ENCODE data around the gene PTPRN2.
"Not testable (repeated sequence)": the region's sequence is repeated elsewhere in the genome, so short reads cannot be mapped to it uniquely, and the experiment has no call there.

Gene PTPRN2

GRCh38 chr7:157707983-157708918 is 879.4 kb downstream of the PTPRN2 start:
- Histone ChIP-seq H3K27me3 (ENCODE audit: control insufficient read depth in 1 of 2, insufficient read depth in 2 of 2, low read length in 2 of 2) (no peaks in the 10 kb centered on the region), H3K9ac (ENCODE audit: low read length) (no peak overlapping the region)

GRCh38 chr7:157704365-157704764 is 883.3 kb downstream of the PTPRN2 start:
- no peaks in the 10 kb centered on the region for H3K27me3 ChIP-seq (ENCODE audit: control insufficient read depth in 1 of 2, insufficient read depth in 2 of 2, low read length in 2 of 2)
- H3K4me3 ChIP-seq (ENCODE audit: low read depth in 1 of 2, low read length in 2 of 2), result no peak overlapping the region
- H3K4me1 ChIP-seq (ENCODE audit: insufficient read depth, low read length), result no peaks in the 10 kb centered on the region
- H3K36me3 ChIP-seq (ENCODE audit: insufficient read depth, low read length), result no peaks in the 10 kb centered on the region
- no peaks in the 10 kb centered on the region for H3K9me3 ChIP-seq (ENCODE audit: low read length)
- H3K9ac ChIP-seq (ENCODE audit: low read length), result no peak overlapping the region
- no peak overlapping the region for H3K27ac ChIP-seq (ENCODE audit: low read depth, low read length)

More at GRCh38 chr7:157707983-157708918, 879.4 kb downstream of the PTPRN2 start:
- Histone ChIP-seq H3K27ac (ENCODE audit: low read depth, low read length) (no peak overlapping the region), H3K9me3 (ENCODE audit: low read length) (no peaks in the 10 kb centered on the region), H3K4me3 (ENCODE audit: low read depth in 1 of 2, low read length in 2 of 2) (no peak overlapping the region), H3K36me3 (ENCODE audit: insufficient read depth, low read length) (no peaks in the 10 kb centered on the region), H3K4me1 (ENCODE audit: insufficient read depth, low read length) (no peaks in the 10 kb centered on the region)

GRCh38 chr7:157703534-157704195 is 884.0 kb downstream of the PTPRN2 start:
- no peak overlapping the region for H3K4me3 ChIP-seq (ENCODE audit: low read depth in 1 of 2, low read length in 2 of 2)
- H3K27me3 ChIP-seq (ENCODE audit: control insufficient read depth in 1 of 2, insufficient read depth in 2 of 2, low read length in 2 of 2), result no peaks in the 10 kb centered on the region
- no peak overlapping the region for H3K9ac ChIP-seq (ENCODE audit: low read length)
- no peak overlapping the region for H3K27ac ChIP-seq (ENCODE audit: low read depth, low read length)
- H3K36me3 ChIP-seq (ENCODE audit: insufficient read depth, low read length), result no peaks in the 10 kb centered on the region
- H3K4me1 ChIP-seq (ENCODE audit: insufficient read depth, low read length), result no peaks in the 10 kb centered on the region
- H3K9me3 ChIP-seq (ENCODE audit: low read length), result no peaks in the 10 kb centered on the region

GRCh38 chr7:157703131-157703530 is 884.5 kb downstream of the PTPRN2 start:
- Histone ChIP-seq H3K4me1 (ENCODE audit: insufficient read depth, low read length) (no peaks in the 10 kb centered on the region), H3K36me3 (ENCODE audit: insufficient read depth, low read length) (no peaks in the 10 kb centered on the region), H3K9ac (ENCODE audit: low read length) (no peak overlapping the region), H3K27ac (ENCODE audit: low read depth, low read length) (no peak overlapping the region), H3K4me3 (ENCODE audit: low read depth in 1 of 2, low read length in 2 of 2) (no peak overlapping the region), H3K27me3 (ENCODE audit: control insufficient read depth in 1 of 2, insufficient read depth in 2 of 2, low read length in 2 of 2) (no peaks in the 10 kb centered on the region), H3K9me3 (ENCODE audit: low read length) (no peaks in the 10 kb centered on the region)

- H3K27me3 ChIP-seq (ENCODE audit: control insufficient read depth in 1 of 2, insufficient read depth in 2 of 2, low read length in 2 of 2), result no peaks in the 10 kb centered on the region
- no peak overlapping the region for H3K27ac ChIP-seq (ENCODE audit: low read depth, low read length)
- H3K36me3 ChIP-seq (ENCODE audit: insufficient read depth, low read length), result no peaks in the 10 kb centered on the region
- H3K4me1 ChIP-seq (ENCODE audit: insufficient read depth, low read length), result no peaks in the 10 kb centered on the region
- H3K9me3 ChIP-seq (ENCODE audit: low read length), result no peaks in the 10 kb centered on the region
- no peak overlapping the region for H3K9ac ChIP-seq (ENCODE audit: low read length)
- no peak overlapping the region for H3K4me3 ChIP-seq (ENCODE audit: low read depth in 1 of 2, low read length in 2 of 2)
These were observed 885.2 kb downstream of the PTPRN2 start for GRCh38 chr7:157702311-157703023.

GRCh38 chr7:157701395-157702180 is 886.0 kb downstream of the PTPRN2 start:
- not testable (repeated sequence) for H3K27me3 ChIP-seq (ENCODE audit: control insufficient read depth in 1 of 2, insufficient read depth in 2 of 2, low read length in 2 of 2); H3K27ac ChIP-seq (ENCODE audit: low read depth, low read length); H3K4me1 ChIP-seq (ENCODE audit: insufficient read depth, low read length); H3K4me3 ChIP-seq (ENCODE audit: low read depth in 1 of 2, low read length in 2 of 2); H3K36me3 ChIP-seq (ENCODE audit: insufficient read depth, low read length); H3K9ac ChIP-seq (ENCODE audit: low read length); H3K9me3 ChIP-seq (ENCODE audit: low read length)

- Histone ChIP-seq H3K36me3 (ENCODE audit: insufficient read depth, low read length) (no peaks in the 10 kb centered on the region), H3K27ac (ENCODE audit: low read depth, low read length) (no peak overlapping the region), H3K4me3 (ENCODE audit: low read depth in 1 of 2, low read length in 2 of 2) (no peak overlapping the region), H3K9me3 (ENCODE audit: low read length) (no peaks in the 10 kb centered on the region), H3K9ac (ENCODE audit: low read length) (no peak overlapping the region), H3K4me1 (ENCODE audit: insufficient read depth, low read length) (no peaks in the 10 kb centered on the region), H3K27me3 (ENCODE audit: control insufficient read depth in 1 of 2, insufficient read depth in 2 of 2, low read length in 2 of 2) (no peaks in the 10 kb centered on the region)
These were observed 887.2 kb downstream of the PTPRN2 start for GRCh38 chr7:157700231-157701005.

- no peaks in the 10 kb centered on the region for H3K27me3 ChIP-seq (ENCODE audit: control insufficient read depth in 1 of 2, insufficient read depth in 2 of 2, low read length in 2 of 2)
These were observed 888.1 kb downstream of the PTPRN2 start for GRCh38 chr7:157699357-157700013.

GRCh38 chr7:157697287-157697686 is 890.3 kb downstream of the PTPRN2 start:
- not testable (repeated sequence) for H3K4me1 ChIP-seq (ENCODE audit: insufficient read depth, low read length); H3K27ac ChIP-seq (ENCODE audit: low read depth, low read length); H3K9me3 ChIP-seq (ENCODE audit: low read length); H3K9ac ChIP-seq (ENCODE audit: low read length); H3K36me3 ChIP-seq (ENCODE audit: insufficient read depth, low read length); H3K4me3 ChIP-seq (ENCODE audit: low read depth in 1 of 2, low read length in 2 of 2)
- peaks cover 0 to 11% of the 10 kb centered on the region in 2 donors for H3K27me3 ChIP-seq (ENCODE audit: control insufficient read depth in 1 of 2, insufficient read depth in 2 of 2, low read length in 2 of 2)

More at GRCh38 chr7:157699357-157700013, 888.1 kb downstream of the PTPRN2 start:
- no peaks in the 10 kb centered on the region for H3K9me3 ChIP-seq (ENCODE audit: low read length)
- no peaks in the 10 kb centered on the region for H3K36me3 ChIP-seq (ENCODE audit: insufficient read depth, low read length)
- no peaks in the 10 kb centered on the region for H3K4me1 ChIP-seq (ENCODE audit: insufficient read depth, low read length)
- no peak overlapping the region for H3K9ac ChIP-seq (ENCODE audit: low read length)
- H3K4me3 ChIP-seq (ENCODE audit: low read depth in 1 of 2, low read length in 2 of 2), result no peak overlapping the region
- no peak overlapping the region for H3K27ac ChIP-seq (ENCODE audit: low read depth, low read length)

- H3K4me1 ChIP-seq (ENCODE audit: insufficient read depth, low read length); H3K4me3 ChIP-seq (ENCODE audit: low read depth in 1 of 2, low read length in 2 of 2); H3K9me3 ChIP-seq (ENCODE audit: low read length); H3K9ac ChIP-seq (ENCODE audit: low read length); H3K36me3 ChIP-seq (ENCODE audit: insufficient read depth, low read length); H3K27ac ChIP-seq (ENCODE audit: low read depth, low read length): not testable (repeated sequence)
- H3K27me3 ChIP-seq (ENCODE audit: control insufficient read depth in 1 of 2, insufficient read depth in 2 of 2, low read length in 2 of 2), result peaks cover 0 to 20% of the 10 kb centered on the region in 2 donors
These were observed 892.0 kb downstream of the PTPRN2 start for GRCh38 chr7:157695609-157696008.

All from muscle layer of colon (tissue), 2 donors.